Central memory CD8-positive, alpha-beta T cell (primary cell): ENCODE measurements around the gene TOX4.
"Not testable (repeated sequence)": the region's sequence is repeated elsewhere in the genome, so short reads cannot be mapped to it uniquely, and the experiment has no call there.

ENCODE experiments used
- ATAC-seq: fragments of 150-1000 bp; cut with Tn5 transposase; replicated peaks from 2 replicates; pipeline ENCODE4 v1.10.0; 2022; ENCODE audit warnings: mild to moderate bottlenecking, moderate FRiP score, moderate number of reproducible peaks; ENCODE audit not compliant: poor library complexity, severe bottlenecking; ENCODE audit errors: extremely low read depth
- DNase-seq, 2 donors: peaks; one replicate each; pipeline ENCODE4 v3.0.0; 2021; ENCODE audit warnings: low spot score in 2 of 2
- H3K27ac Mint-ChIP-seq: one replicate; pipeline ENCODE4 v1.8.0; 2022; ENCODE audit warnings: low read depth, mild to moderate bottlenecking, moderate library complexity, mixed read lengths
- H3K27me3 Mint-ChIP-seq: one replicate; pipeline ENCODE4 v1.8.0; 2022; ENCODE audit warnings: mixed read lengths
- H3K36me3 Mint-ChIP-seq: one replicate; pipeline ENCODE4 v1.8.0; 2022; ENCODE audit warnings: mild to moderate bottlenecking, moderate library complexity, mixed read lengths; ENCODE audit not compliant: insufficient read depth
- H3K4me1 Mint-ChIP-seq: one replicate; pipeline ENCODE4 v1.8.0; 2022; ENCODE audit warnings: mixed read lengths
- H3K4me3 Mint-ChIP-seq: one replicate; pipeline ENCODE4 v1.8.0; 2022; ENCODE audit warnings: mild to moderate bottlenecking, moderate library complexity, mixed read lengths
- H3K9me3 Mint-ChIP-seq: one replicate; pipeline ENCODE4 v1.8.0; 2022; ENCODE audit warnings: mixed read lengths

The TOX4 gene

DNA sequence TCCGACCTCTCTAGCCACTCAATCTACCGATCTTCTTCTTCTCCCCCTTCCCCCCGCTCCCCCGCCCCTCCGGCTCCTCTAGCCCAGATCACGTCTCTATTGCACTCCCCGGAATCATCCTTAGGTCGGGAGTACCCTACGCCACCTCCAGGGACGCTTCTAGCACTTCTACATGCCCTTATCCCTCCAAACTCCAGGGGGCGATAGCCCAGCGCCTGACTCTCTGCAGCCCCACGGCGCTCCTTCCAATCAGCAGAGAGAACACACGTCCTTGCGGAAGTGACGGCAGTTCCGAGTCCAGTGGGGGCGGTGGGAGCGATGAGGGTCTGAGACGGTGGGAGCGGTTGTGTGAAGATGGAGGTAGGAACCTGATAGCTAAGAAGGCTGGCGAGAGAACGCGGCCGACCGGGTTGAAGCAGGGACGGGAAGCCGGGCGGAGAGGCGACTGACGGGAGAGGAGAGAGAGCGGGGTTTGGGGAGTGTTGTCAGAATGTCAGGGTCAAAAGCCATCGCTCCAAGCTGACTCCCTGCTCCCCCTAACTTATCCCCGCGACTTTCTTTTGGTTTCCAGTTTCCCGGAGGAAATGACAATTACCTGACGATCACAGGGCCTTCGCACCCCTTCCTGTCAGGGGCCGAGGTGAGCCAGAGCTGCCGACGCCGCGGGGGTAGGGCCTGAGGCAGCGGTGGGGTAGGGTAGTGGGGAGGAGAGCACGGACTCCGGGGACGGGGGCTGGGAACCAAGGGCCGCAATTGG lies at the start of gene TOX4, which contains the start of gene RAB2B:
Gene TOX4, plus strand, starts transcription at position 271 of the 757 bp plus-strand sequence. Its CDS starts 84 bp downstream, at position 355.
Gene RAB2B, minus strand, starts transcription at position 35 of the 757 bp plus-strand sequence. CDS start 87 bp downstream, outside the sequence.
- H3K27me3 Mint-ChIP-seq, result no peaks in the 10 kb centered on the region

DNA sequence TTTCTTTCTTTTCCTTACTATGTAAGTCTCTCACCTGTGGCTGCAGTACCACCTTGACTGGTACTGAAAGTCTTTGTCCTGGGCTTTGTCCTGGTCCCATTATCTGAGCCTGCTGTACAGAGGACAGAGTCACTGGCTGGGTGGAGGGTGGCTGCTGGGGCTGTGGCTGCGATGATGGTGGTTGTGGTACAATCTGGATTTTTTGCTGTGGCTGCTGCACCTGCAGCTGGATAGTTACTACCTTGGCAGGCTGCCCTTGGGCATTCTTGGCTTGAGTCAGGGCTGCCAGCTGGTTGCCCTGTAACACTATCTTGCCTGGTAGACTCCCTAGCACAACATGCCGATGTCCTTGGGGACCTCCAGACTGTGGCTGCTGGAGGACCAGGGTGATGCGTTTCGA lies 48.1 kb upstream of the TOX4 start:
- ATAC-seq (no peak), DNase-seq (no peak)
- Mint-ChIP-seq H3K9me3 (no peaks in the 10 kb centered on the region), H3K36me3 (peaks cover 57% of the 10 kb centered on the region), H3K4me3 (no peak overlapping the region), H3K4me1 (peaks cover 32% of the 10 kb centered on the region), H3K27me3 (no peaks in the 10 kb centered on the region), H3K27ac (no peak overlapping the region)

More for the DNA sequence above, at the start of gene TOX4, which contains the start of gene RAB2B:
- H3K9me3 Mint-ChIP-seq, result no peaks in the 10 kb centered on the region
- peak; percentile 97 for ATAC-seq
- DNase-seq, result peak; percentile 90 to 97
- H3K27ac Mint-ChIP-seq, result peak within 1 kb of the TSS; percentile 98
- peaks cover 31% of the 10 kb centered on the region for H3K36me3 Mint-ChIP-seq
- peaks cover 30% of the 10 kb centered on the region for H3K4me1 Mint-ChIP-seq
- peak within 1 kb of the TSS; percentile 97 for H3K4me3 Mint-ChIP-seq

DNA sequence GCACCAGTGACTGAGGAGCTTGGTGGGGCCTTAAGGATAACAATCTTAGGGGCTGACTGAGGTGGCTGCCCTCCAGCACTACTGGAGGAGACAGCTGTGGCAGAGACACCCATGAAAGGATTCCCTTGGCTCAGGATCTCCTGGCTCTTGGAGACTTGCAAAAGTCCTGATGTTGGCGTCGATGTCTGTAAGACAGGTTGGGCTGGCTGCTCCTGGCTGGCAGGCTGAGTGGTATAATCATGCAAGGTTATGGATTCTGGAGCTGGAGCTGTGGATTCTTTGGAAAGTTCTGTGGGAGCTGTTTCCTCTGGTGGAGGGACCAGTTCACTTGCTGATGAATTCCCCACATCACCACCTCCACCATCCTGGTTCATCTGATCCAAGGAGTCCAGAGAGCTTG lies 45.9 kb upstream of the TOX4 start:
- no peaks in the 10 kb centered on the region for H3K27me3 Mint-ChIP-seq
- no peaks in the 10 kb centered on the region for H3K9me3 Mint-ChIP-seq

DNA sequence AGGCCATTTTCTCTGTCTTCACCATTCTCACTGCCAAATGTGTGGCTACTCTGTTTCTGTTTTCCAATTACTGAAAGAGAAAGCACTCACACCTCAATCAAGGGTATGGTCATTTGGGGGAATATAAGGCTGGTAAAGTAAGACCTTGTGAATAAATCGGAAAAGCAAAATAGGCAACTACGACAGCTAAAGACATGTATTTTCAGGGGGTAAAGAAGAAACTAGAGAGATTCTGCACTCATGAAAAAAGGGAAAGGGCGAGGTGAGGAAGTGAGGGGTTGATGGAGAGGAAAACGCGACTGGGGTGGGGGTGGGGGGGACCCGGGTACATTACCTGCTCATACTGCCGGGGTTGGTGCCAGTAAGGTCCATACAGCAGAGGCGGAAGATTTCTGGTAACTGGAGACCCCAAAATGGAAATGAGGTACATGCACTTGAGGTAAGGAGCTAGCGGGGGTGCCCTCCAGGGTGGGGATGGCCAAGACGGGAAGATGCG lies 40.4 kb upstream of the TOX4 start:
- Mint-ChIP-seq H3K4me3 (peak overlapping the region; percentile 89), H3K27ac (peak overlapping the region; percentile 97), H3K4me1 (peaks cover 72% of the 10 kb centered on the region), H3K9me3 (no peaks in the 10 kb centered on the region), H3K36me3 (peaks cover 20% of the 10 kb centered on the region), H3K27me3 (no peaks in the 10 kb centered on the region)
- DNase-seq (no peak), ATAC-seq (peak; percentile 11)

More for the DNA sequence above, 45.9 kb upstream of the TOX4 start:
- peaks cover 45% of the 10 kb centered on the region for H3K36me3 Mint-ChIP-seq
- H3K4me3 Mint-ChIP-seq, result no peak overlapping the region
- H3K4me1 Mint-ChIP-seq, result peaks cover 48% of the 10 kb centered on the region
- DNase-seq (no peak), ATAC-seq (no peak)
- H3K27ac Mint-ChIP-seq, result no peak overlapping the region

DNA sequence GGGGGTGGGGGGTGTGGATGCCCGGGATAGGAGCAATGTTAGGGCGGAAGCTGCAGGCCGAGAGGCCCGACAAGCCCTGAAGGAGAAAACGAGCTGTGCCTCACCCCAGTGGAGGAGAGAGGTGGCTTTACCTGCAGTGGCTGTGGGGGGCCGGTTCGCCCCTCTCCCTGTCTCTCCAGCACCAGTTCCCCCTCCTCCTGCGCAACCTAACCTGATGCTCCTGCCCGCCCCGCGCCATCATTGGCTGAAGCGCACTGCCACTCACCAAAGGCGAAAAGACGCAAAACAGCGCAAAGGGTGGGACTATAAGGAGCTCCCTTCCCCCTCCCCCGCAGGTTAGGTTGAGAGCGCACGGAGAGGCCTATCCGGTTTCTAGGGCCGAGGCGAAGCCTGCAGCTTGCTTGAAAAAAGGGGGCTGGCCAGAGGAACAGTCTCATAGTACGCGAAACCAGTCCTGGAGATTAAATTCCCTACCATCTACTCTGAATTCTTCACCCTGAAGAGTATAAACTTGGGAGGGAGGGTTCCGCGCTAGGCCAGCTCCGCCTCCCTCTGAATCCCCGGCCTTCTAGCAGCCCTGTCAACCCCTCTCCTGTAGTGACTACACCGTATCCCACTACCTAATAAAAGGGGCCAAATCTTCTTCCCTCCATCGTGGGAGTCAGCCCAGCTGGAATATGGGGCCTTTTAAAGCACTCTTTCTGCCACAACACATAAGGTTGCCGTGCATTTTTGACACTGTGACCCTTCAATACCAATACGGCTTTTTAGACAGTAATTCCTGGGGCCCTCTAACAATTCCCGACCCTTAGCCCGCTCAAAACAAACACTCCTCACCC lies 39.7 kb upstream of the TOX4 start:
- peaks cover 77% of the 10 kb centered on the region for H3K4me1 Mint-ChIP-seq
- peaks cover 18% of the 10 kb centered on the region for H3K36me3 Mint-ChIP-seq
- ATAC-seq (peak; percentile 99), DNase-seq (peak; percentile 97 to 99)
- no peaks in the 10 kb centered on the region for H3K27me3 Mint-ChIP-seq
- peak overlapping the region; percentile 89 for H3K4me3 Mint-ChIP-seq
- H3K27ac Mint-ChIP-seq, result peak overlapping the region; percentile 97
- H3K9me3 Mint-ChIP-seq, result no peaks in the 10 kb centered on the region

DNA sequence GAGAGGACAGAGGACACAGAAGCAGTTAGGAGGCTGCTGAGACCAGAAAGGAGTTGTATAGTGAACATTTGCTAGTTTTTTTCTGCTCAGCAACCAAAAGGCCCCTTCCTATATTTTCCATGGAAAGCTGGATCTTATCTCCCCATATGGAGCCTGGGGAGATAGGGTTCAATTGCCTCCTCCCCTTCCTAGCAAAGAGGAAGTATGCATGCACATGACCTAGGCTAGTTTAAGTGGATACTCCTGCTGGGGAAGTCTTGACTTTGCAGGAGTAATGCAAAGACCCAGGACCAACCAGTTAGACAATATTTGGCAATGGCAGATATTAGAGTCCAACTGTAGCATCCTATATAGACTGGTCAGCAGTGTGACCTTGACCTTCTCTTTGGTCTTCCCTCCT lies 36.1 kb upstream of the TOX4 start:
- Mint-ChIP-seq H3K36me3 (peaks cover 12% of the 10 kb centered on the region), H3K4me3 (no peak overlapping the region), H3K9me3 (no peaks in the 10 kb centered on the region), H3K4me1 (peaks cover 61% of the 10 kb centered on the region), H3K27ac (peak overlapping the region; percentile 97), H3K27me3 (no peaks in the 10 kb centered on the region)
- no peak for DNase-seq
- ATAC-seq, result no peak

DNA sequence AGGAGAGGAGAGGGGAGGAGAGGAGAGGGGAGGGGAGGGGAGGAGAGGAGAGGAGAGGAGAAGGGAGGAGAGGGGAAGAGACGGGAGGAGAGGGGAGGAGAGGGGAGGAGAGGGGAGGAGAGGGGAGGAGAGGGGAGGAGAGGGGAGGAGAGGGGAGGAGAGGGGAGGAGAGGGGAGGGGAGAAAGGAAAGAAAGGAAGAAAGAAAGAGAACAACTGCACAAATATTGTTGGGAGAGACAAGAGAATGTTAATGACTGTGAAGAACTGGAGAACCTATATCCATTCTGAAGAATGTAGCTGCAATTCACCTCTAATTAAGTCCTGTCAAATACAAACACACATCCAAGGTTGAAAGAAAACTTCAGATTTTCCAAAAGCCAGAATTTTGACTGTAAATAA lies 34.3 kb upstream of the TOX4 start:
- DNase-seq, ATAC-seq, H3K4me3 Mint-ChIP-seq, H3K27me3 Mint-ChIP-seq, H3K36me3 Mint-ChIP-seq, H3K9me3 Mint-ChIP-seq: not testable (repeated sequence)
- Mint-ChIP-seq H3K4me1 (peaks cover 59% of the 10 kb centered on the region), H3K27ac (peak overlapping the region; percentile 79)

DNA sequence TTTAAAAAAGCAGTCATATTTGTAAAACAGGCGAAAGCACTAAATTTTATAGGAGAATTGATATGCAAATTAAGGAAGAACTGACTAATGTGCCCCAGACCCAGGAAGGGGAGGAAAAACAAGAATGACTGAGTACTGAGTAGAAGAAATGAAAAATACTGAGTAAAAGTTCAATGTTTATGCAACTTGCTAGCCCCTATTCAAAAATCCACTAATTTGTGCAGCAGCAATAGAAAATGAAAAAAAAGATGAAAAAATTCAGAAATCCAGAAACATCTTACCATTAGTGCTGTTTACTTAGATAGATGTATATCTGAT lies 27.1 kb upstream of the TOX4 start:
- Mint-ChIP-seq H3K36me3 (peaks cover 4% of the 10 kb centered on the region), H3K9me3 (no peaks in the 10 kb centered on the region), H3K4me3 (no peak overlapping the region), H3K27me3 (no peaks in the 10 kb centered on the region), H3K27ac (peak overlapping the region; percentile 53), H3K4me1 (peaks cover 55% of the 10 kb centered on the region)
- ATAC-seq, result no peak
- DNase-seq, result no peak

DNA sequence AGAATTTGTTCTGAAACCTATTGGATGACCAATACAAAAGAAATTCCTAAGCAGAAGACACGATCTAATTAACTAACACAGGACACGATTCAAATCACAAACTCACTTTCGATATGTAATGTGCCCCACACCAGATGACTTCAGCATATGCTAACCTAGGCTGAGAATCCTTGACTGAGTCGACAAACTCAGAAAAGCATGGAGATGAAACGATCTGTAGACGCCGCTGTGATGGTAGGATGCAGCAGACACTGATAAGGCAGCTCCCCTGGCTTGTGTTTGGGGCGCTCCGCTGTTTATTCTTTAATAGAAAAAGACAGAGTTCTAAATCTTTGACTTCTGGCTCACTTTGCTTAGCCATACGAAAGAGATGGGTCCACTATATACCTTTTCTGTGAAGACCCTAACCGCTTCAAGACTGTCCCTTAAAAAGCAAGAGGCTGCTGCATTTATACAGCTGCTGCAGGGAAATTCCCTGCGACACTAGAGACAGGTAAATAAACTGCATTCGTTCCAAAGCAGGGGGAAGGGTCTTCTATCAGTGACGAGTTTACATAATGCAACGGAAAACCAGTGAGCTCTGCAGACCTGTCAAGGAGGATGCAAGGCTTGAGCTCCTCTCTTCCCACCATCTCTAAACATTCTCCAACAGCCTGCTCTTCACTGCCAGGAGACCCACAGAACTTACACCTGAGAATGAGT lies 22.0 kb upstream of the TOX4 start:
- Mint-ChIP-seq H3K9me3 (no peaks in the 10 kb centered on the region), H3K27me3 (no peaks in the 10 kb centered on the region), H3K36me3 (peaks cover 24% of the 10 kb centered on the region), H3K27ac (peak overlapping the region; percentile 94), H3K4me3 (peak overlapping the region; percentile 96), H3K4me1 (peaks cover 43% of the 10 kb centered on the region)
- ATAC-seq, result no peak
- DNase-seq, result no peak

DNA sequence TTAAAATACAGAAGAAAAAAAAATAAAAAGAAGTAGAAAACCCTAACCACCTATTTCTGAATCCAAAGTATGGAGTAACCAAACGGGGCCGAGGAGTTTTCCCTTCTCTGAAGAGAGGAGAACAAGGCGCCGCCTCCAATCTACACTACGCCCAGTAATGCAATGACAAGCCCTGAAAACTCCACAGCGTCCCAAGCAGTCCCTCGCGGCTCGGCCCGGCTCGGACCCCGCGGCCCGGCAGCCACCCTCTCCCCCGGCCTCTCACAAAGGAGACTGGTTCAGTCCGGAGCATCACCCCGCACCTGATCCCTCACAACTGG lies 21.4 kb upstream of the TOX4 start:
- ATAC-seq (peak; percentile 8), DNase-seq (no peak)
- Mint-ChIP-seq H3K4me3 (peak overlapping the region; percentile 96), H3K9me3 (no peaks in the 10 kb centered on the region), H3K27me3 (no peaks in the 10 kb centered on the region), H3K4me1 (peaks cover 38% of the 10 kb centered on the region), H3K36me3 (peaks cover 26% of the 10 kb centered on the region), H3K27ac (peak overlapping the region; percentile 94)

DNA sequence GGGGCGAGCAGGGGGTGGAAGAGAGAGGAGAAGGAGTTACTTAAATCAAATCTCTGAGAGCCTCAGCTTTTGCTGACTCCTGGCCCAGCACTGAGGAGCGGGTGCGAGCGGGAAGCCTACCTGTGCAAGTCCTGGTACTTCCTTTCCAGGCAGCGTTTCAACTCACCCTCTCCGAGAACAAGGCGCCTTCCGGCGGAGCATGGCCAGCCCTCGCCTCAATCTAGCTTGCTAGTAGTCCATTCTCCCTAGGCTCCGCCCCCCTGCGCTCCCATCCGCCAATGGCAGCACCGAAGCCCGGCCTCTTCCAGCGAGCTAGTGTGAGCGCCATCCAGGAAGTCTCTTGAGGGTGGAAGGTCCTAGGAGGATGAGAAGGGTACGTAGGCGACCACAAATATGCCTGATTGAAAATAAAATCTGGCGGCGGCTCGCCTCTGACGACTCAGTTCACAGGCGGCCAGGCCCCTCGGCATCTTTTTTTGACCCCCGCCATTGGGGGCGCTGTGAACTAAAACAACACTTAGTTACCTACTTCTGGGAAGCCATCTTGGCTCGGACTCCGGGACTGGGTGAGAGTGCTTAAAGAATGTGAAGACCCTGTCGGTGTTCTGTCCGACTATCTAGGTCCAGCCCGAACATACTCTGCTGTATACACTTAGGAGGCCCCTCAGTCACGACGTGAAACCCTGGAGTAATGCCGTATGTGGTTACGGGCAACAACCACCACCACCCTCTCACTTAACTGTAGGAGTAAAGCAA lies 20.9 kb upstream of the TOX4 start, which contains the start of gene CHD8:
Gene CHD8, minus strand, starts transcription at position 212 of the 756 bp plus-strand sequence. CDS start 24,480 bp downstream, outside the sequence.
- Mint-ChIP-seq H3K36me3 (peaks cover 26% of the 10 kb centered on the region), H3K27me3 (no peaks in the 10 kb centered on the region), H3K9me3 (no peaks in the 10 kb centered on the region), H3K27ac (peak within 1 kb of the TSS; percentile 94), H3K4me3 (peak within 1 kb of the TSS; percentile 96), H3K4me1 (peaks cover 36% of the 10 kb centered on the region)
- DNase-seq (peak; percentile 96 to 98), ATAC-seq (peak; percentile 96)

DNA sequence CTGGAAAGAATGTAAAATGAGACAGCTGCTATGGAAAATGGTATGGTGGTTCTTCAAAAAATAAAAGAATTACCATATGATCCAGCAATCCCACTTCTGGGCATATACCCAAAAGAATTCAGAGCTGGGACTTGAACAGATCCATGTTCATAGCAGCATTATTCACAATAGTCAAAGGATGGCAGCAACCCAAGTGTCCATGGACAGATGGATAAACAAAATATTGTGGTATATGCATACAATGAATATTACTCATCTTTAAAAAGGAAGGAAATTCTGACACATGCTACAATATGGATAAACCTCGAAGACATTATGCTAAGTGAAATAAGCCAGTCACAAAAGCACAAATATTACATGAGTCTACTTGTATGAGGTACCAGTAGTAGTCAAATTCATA lies 9.4 kb upstream of the TOX4 start:
- Mint-ChIP-seq H3K27ac (no peak overlapping the region), H3K36me3 (peaks cover 53% of the 10 kb centered on the region), H3K4me3 (no peak overlapping the region), H3K4me1 (peaks cover 5% of the 10 kb centered on the region), H3K27me3 (no peaks in the 10 kb centered on the region), H3K9me3 (no peaks in the 10 kb centered on the region)
- DNase-seq (no peak), ATAC-seq (no peak)
